Activated CD4-positive, alpha-beta T cell treated with anti-CD3 and anti-CD28 coated beads, Interleukin-2, amount 10 ng/mL, durations not matched to agents 7 days and 5 days (primary cell): ENCODE results near the gene TOR4A. TPM values are rescaled to one million over a fixed set of nuclear protein-coding genes. Genes with fewer than 3 reads are reported as not detected.

Experiments used
- CTCF ChIA-PET: fragments of 350-600 bp; sonication (Branson Sonifier 250); formaldehyde crosslinking; loops from one replicate; lab custom pipeline; 2021; ENCODE audit warnings: antibody characterized with exemption; lab: Charles Lee
- POLR2A ChIA-PET: fragments of 350-600 bp; sonication (Branson Sonifier 250); formaldehyde crosslinking; loops from one replicate; lab custom pipeline; 2021; ENCODE audit warnings: antibody characterized with exemption; lab: Charles Lee
- DNase-seq: peaks from one replicate; pipeline ENCODE4 v3.0.0-alpha.2; 2020
- H3K27ac Mint-ChIP-seq: one replicate; pipeline ENCODE4 v1.8.0; 2021; ENCODE audit warnings: mild to moderate bottlenecking, moderate library complexity, mixed read lengths
- H3K27me3 Mint-ChIP-seq: one replicate; pipeline ENCODE4 v1.8.0; 2021; ENCODE audit warnings: mixed read lengths
- H3K36me3 Mint-ChIP-seq: one replicate; pipeline ENCODE4 v1.8.0; 2021; ENCODE audit warnings: low read depth, mixed read lengths
- H3K4me1 Mint-ChIP-seq: one replicate; pipeline ENCODE4 v1.8.0; 2021; ENCODE audit warnings: mixed read lengths
- H3K4me3 Mint-ChIP-seq: one replicate; pipeline ENCODE4 v1.8.0; 2021; ENCODE audit warnings: mild to moderate bottlenecking, moderate library complexity, mixed read lengths
- H3K9me3 Mint-ChIP-seq: one replicate; pipeline ENCODE4 v1.8.0; 2021; ENCODE audit warnings: mixed read lengths
- total RNA-seq, 2 experiments: library from RNA; stranded (reverse); gene quantifications; one replicate each; pipeline ENCODE4 v1.2.3, GENCODE V29; 2021

Gene TOR4A
- total RNA-seq, 2 experiments from 2014 or later, result 6.0 to 7.1 TPM

- Mint-ChIP-seq H3K4me3 (no peak overlapping the region), H3K27me3 (peaks cover 48% of the 10 kb centered on the region), H3K9me3 (no peaks in the 10 kb centered on the region), H3K27ac (no peak overlapping the region), H3K36me3 (no peaks in the 10 kb centered on the region), H3K4me1 (peaks cover 13% of the 10 kb centered on the region)
- ChIA-PET POLR2A (no interaction called here), CTCF (interaction anchor here (1.5 kb wide), 1 partner anchor 148 kb away, joined by 3 read pairs; no protein-coding TSS in a partner anchor)
- DNase-seq, result no peak
Observed at GRCh38 chr9:137297966-137298365, 20.4 kb downstream of the TOR4A start.

- ChIA-PET CTCF (interaction anchor here (1.5 kb wide), 1 partner anchor 147 kb away, joined by 3 read pairs; no protein-coding TSS in a partner anchor), POLR2A (no interaction called here)
- no peaks in the 10 kb centered on the region for H3K36me3 Mint-ChIP-seq
- peaks cover 13% of the 10 kb centered on the region for H3K4me1 Mint-ChIP-seq
- peaks cover 47% of the 10 kb centered on the region for H3K27me3 Mint-ChIP-seq
- H3K9me3 Mint-ChIP-seq, result no peaks in the 10 kb centered on the region
- no peak overlapping the region for H3K4me3 Mint-ChIP-seq
- DNase-seq, result no peak
- no peak overlapping the region for H3K27ac Mint-ChIP-seq
Observed at GRCh38 chr9:137298401-137299202, 21.1 kb downstream of the TOR4A start.

- no peak for DNase-seq
- Mint-ChIP-seq H3K9me3 (no peaks in the 10 kb centered on the region), H3K4me3 (no peak overlapping the region), H3K4me1 (peaks cover 13% of the 10 kb centered on the region), H3K36me3 (no peaks in the 10 kb centered on the region), H3K27me3 (peaks cover 42% of the 10 kb centered on the region), H3K27ac (no peak overlapping the region)
- POLR2A ChIA-PET, result no interaction called here
- CTCF ChIA-PET, result interaction anchor here (1.5 kb wide), 1 partner anchor 146 kb away, joined by 3 read pairs; no protein-coding TSS in a partner anchor
Observed at GRCh38 chr9:137299203-137299565, 21.7 kb downstream of the TOR4A start.

GRCh38 chr9:137299938-137300337 lies 22.4 kb downstream of the TOR4A start:
- Mint-ChIP-seq H3K4me3 (peak overlapping the region; percentile 32), H3K4me1 (peaks cover 10% of the 10 kb centered on the region), H3K27me3 (peaks cover 37% of the 10 kb centered on the region), H3K36me3 (no peaks in the 10 kb centered on the region), H3K27ac (no peak overlapping the region), H3K9me3 (no peaks in the 10 kb centered on the region)
- ChIA-PET POLR2A (no interaction called here), CTCF (interaction anchor here (0.6 kb wide), 1 partner anchor 122 kb away, joined by 3 read pairs; no protein-coding TSS in a partner anchor)
- no peak for DNase-seq

GRCh38 chr9:137300567-137301080 lies 23.1 kb downstream of the TOR4A start:
- no peak overlapping the region for H3K27ac Mint-ChIP-seq
- POLR2A ChIA-PET, result no interaction called here

GRCh38 chr9:137301081-137301947 lies 23.8 kb downstream of the TOR4A start:
- peak overlapping the region; percentile 56 for H3K4me3 Mint-ChIP-seq
- ChIA-PET POLR2A (no interaction called here), CTCF (interaction anchor here (0.6 to 2.3 kb wide), 13 partner anchors 8 to 254 kb away, joined by 3 to 9 read pairs (median 4); partner anchors contain the start of genes EXD3, NELFB and NOXA1)
- no peak for DNase-seq
- H3K9me3 Mint-ChIP-seq, result no peaks in the 10 kb centered on the region
- peaks cover 16% of the 10 kb centered on the region for H3K4me1 Mint-ChIP-seq
- no peaks in the 10 kb centered on the region for H3K36me3 Mint-ChIP-seq
- H3K27ac Mint-ChIP-seq, result no peak overlapping the region
- H3K27me3 Mint-ChIP-seq, result peaks cover 36% of the 10 kb centered on the region

More at GRCh38 chr9:137300567-137301080, 23.1 kb downstream of the TOR4A start:
- CTCF ChIA-PET, result interaction anchor here (0.6 kb wide), 1 partner anchor 121 kb away, joined by 3 read pairs; no protein-coding TSS in a partner anchor
- Mint-ChIP-seq H3K27me3 (peaks cover 36% of the 10 kb centered on the region), H3K36me3 (no peaks in the 10 kb centered on the region), H3K9me3 (no peaks in the 10 kb centered on the region), H3K4me3 (peak overlapping the region; percentile 56), H3K4me1 (peaks cover 15% of the 10 kb centered on the region)
- DNase-seq, result no peak

GRCh38 chr9:137302118-137302448 lies 24.6 kb downstream of the TOR4A start, which contains the start of gene NRARP:
Gene NRARP, minus strand, starts transcription at chr9:137302271. Its CDS starts 343 bp downstream, at chr9:137301928.
- Mint-ChIP-seq H3K4me3 (peak within 1 kb of the TSS; percentile 56), H3K27me3 (peaks cover 28% of the 10 kb centered on the region), H3K4me1 (peaks cover 16% of the 10 kb centered on the region), H3K9me3 (no peaks in the 10 kb centered on the region), H3K27ac (no peak within 1 kb of the TSS), H3K36me3 (no peaks in the 10 kb centered on the region)
- POLR2A ChIA-PET, result interaction anchor here (0.7 kb wide), 1 partner anchor 61 kb away, joined by 3 read pairs; the partner anchor contains the start of gene TUBB4B
- CTCF ChIA-PET, result interaction anchor here (0.6 to 2.3 kb wide), 16 partner anchors 9 to 255 kb away, joined by 3 to 9 read pairs (median 4); partner anchors contain the start of genes EXD3, NELFB, NOXA1 and TOR4A
- peak; percentile 89 for DNase-seq

GRCh38 chr9:137302449-137303150 lies 25.1 kb downstream of the TOR4A start:
- ChIA-PET CTCF (interaction anchor here (0.7 to 2.3 kb wide), 15 partner anchors 9 to 216 kb away, joined by 3 to 9 read pairs (median 4); partner anchors contain the start of genes EXD3, NELFB, NOXA1 and TOR4A), POLR2A (interaction anchor here (0.7 kb wide), 1 partner anchor 62 kb away, joined by 3 read pairs; the partner anchor contains the start of gene TUBB4B)
- H3K36me3 Mint-ChIP-seq, result no peaks in the 10 kb centered on the region
- no peak for DNase-seq
- no peaks in the 10 kb centered on the region for H3K9me3 Mint-ChIP-seq
- H3K27ac Mint-ChIP-seq, result no peak overlapping the region
- H3K4me3 Mint-ChIP-seq, result no peak overlapping the region
- peaks cover 24% of the 10 kb centered on the region for H3K27me3 Mint-ChIP-seq
- H3K4me1 Mint-ChIP-seq, result peaks cover 16% of the 10 kb centered on the region

- no peak overlapping the region for H3K4me3 Mint-ChIP-seq
- no peaks in the 10 kb centered on the region for H3K9me3 Mint-ChIP-seq
- peak; percentile 5 for DNase-seq
- ChIA-PET POLR2A (no interaction called here), CTCF (interaction anchor here (0.7 to 2.3 kb wide), 4 partner anchors 10 to 421 kb away, joined by 3 to 9 read pairs (median 5); partner anchors contain the start of genes EXD3 and NOXA1)
- no peak overlapping the region for H3K27ac Mint-ChIP-seq
- peaks cover 19% of the 10 kb centered on the region for H3K27me3 Mint-ChIP-seq
- no peaks in the 10 kb centered on the region for H3K36me3 Mint-ChIP-seq
- H3K4me1 Mint-ChIP-seq, result peaks cover 16% of the 10 kb centered on the region
Observed at GRCh38 chr9:137303151-137303892, 25.8 kb downstream of the TOR4A start.

GRCh38 chr9:137303893-137304382 lies 26.4 kb downstream of the TOR4A start:
- ChIA-PET CTCF (interaction anchor here (0.7 to 2.0 kb wide), 3 partner anchors 9 to 420 kb away, joined by 3 to 6 read pairs (median 4); no protein-coding TSS in a partner anchor), POLR2A (no interaction called here)
- H3K36me3 Mint-ChIP-seq, result no peaks in the 10 kb centered on the region
- no peak for DNase-seq
- no peak overlapping the region for H3K4me3 Mint-ChIP-seq
- H3K27me3 Mint-ChIP-seq, result peaks cover 16% of the 10 kb centered on the region
- H3K9me3 Mint-ChIP-seq, result no peaks in the 10 kb centered on the region
- peaks cover 16% of the 10 kb centered on the region for H3K4me1 Mint-ChIP-seq
- no peak overlapping the region for H3K27ac Mint-ChIP-seq
